GM18505 (cell line): ENCODE results near the gene CATSPERE.
"Not testable (repeated sequence)": the region's sequence is repeated elsewhere in the genome, so short reads cannot be mapped to it uniquely, and the experiment has no call there.

Source experiments
- ATAC-seq: cut with Tn5 transposase; IDR thresholded peaks from one replicate; pipeline ENCODE4 v1.9.1; 2021; ENCODE audit not compliant: unreplicated experiment
- POLR2A ChIP-seq: IDR thresholded peaks from 4 replicates; pipeline ENCODE4 v1.6.1; 2011; ENCODE audit warnings: borderline replicate concordance; ENCODE audit not compliant: insufficient read depth, insufficient read length; ENCODE audit errors: extremely low read depth

CATSPERE gene

DNA sequence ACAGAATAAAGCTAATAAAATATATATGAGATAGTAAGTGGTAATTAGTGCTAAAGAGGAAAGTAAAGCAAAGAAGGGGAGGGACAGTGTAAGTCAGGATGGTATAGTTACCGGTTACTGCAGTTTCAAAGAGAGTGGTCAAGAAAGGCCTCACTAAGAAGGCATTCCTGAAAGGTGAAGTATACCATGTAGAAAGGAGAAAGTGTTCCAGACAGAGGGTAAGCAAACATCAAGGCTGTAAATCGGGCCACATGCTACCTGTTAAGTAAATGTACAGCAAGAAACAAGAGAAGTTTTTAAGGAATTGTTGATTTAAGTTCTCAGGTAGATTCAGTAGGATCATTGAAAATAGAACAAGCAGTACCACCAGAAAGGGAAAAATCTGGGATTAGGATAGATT is 201.5 kb downstream of the CATSPERE start:
- TF ChIP-seq POLR2A, result no peak
- ATAC-seq, result no peak

DNA sequence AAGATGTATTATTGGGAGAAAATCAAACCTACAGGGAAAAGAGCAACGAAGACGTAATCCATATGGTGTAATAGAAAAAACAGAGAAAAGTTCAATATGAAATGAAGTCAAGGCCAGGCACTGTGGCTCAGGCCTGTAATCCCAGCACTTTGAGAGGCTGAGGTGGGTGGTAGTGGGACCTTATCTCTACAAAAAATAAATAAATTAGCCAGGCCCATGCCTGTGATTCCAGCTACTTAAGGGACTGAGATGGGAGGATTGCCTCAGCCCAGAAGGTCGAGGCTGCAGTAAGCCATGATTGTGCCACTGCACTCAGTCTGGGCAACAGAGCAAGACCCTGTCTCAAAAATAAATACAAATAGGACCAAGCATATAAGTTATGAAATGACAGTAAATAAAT is 203.3 kb downstream of the CATSPERE start:
- ATAC-seq, result no peak
- no peak for TF ChIP-seq POLR2A

DNA sequence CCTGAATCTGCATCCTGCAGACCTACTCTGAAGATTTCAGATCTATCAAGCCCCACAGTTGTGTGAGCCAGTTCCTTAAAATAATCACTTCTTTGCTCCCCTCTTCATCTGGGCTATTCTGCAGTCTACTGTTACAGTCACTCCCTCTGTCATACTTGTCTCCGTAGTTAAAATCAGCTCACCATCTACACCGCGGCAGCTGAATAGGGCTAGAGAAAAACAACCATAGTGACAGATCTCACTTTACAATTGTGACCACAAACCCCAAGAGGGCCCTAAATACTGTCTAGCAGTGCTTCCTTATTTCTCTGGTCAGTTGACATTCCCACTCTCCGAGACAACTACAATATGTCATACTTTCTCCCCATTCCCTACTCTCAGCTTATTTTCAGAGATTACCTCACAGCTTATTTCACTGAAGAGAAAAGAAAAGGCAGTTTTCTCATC is 204.7 kb downstream of the CATSPERE start:
- no peak for TF ChIP-seq POLR2A
- ATAC-seq, result no peak

DNA sequence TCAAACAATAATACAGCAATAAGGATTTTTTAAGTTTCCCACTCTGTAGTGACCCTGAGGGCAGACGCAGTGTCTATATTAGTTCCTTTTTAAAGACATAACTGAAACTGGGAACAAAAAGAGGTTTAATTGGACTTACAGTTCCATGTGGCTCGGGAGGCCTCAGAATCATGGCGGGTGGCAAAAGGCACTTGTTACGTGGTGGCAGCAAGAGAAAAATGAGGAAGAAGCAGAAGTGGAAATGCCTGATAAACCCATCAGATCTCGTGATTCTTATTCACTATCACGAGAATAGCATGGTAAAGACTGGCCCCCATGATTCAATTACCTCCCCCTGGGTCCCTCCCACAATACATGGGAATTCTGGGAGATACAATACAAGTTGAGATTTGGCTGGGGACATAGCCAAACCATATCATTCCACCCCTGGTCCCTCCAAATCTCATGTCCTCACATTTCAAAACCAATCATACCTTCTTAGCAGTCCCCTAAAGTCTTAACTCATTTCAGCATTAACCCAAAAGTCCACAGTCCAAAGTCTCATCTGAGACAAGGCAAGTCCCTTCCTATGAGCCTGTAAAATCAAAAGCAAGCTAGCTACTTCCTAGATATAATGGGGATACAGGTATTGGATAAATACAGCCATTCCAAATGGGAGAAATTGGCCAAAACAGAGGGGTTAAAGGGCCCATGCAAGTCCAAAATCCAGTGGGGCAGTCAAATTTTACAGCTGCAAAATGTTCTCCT is 205.8 kb downstream of the CATSPERE start:
- not testable (repeated sequence) for ATAC-seq

DNA sequence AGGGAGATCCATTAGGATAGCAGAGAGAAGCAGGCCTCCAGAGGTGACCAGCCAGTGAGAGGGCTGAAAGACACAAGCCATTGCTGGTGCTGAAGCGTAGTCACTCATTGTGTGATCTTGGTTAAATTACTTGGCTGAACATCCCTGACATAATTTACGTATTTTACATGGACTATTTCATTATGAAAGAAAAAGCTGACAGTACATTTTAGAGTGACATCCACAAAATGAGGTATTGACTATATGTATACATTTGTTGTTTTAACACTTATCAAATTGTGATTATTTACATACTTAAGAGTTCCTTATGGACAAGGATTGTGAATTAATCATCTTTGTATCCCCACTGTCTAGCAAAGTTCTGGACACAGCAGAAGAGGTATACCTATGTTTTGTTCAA is 206.7 kb downstream of the CATSPERE start:
- ATAC-seq, result no peak
- no peak for TF ChIP-seq POLR2A

DNA sequence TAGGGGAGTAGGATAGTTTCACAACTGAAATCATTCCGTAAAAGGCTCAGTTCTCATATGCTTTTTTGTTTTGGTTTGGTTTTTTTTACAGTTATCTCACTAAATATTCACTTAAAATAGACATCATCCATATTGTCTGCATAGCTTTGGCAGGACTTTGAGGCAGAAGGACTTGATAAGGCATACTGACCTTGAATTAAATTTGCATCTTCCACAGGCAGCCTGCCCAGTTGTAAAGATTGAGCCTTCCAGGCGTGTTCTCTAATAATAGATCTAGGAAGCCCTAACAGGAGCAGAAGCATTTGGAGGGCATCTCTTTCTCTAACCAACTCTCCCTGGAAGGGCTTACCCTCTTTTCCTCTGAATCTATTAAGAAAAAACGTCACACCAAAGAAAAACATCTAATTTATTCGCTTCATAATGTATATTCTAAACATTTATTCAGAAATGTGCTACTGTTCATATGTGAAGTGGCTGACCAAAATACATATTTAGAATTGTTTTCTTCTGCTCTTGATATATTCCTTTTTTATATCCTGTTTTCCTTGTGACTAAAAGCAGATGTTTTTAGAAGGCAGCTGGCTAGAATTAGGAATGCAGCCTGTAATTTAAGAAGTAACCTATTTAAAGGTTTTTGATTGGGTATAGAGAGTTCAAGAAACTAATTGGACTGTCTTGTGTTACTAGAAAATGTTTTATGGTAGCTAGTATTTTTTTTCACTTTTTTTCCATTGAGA is 212.0 kb downstream of the CATSPERE start:
- TF ChIP-seq POLR2A, result no peak

DNA sequence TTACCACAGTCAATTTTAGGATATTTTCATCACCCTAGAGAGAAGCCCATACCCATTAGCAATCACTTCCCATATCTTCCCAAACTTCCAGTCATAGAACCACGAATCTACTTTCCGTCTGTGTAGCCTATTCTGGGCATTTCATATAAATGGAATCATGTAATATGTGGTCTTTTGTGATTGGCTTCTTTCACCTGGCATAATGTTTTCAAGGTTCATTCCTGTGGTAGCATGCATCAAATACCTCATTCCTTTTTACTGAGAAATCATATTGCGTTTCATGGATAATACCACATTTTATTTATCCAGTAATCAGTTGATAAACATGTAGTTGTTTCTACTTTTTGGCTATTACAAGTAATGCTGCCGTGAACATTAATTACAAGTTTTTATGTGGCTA is 213.4 kb downstream of the CATSPERE start:
- no peak for ATAC-seq
- TF ChIP-seq POLR2A, result no peak

More for the DNA sequence above, 212.0 kb downstream of the CATSPERE start:
- no peak for ATAC-seq

DNA sequence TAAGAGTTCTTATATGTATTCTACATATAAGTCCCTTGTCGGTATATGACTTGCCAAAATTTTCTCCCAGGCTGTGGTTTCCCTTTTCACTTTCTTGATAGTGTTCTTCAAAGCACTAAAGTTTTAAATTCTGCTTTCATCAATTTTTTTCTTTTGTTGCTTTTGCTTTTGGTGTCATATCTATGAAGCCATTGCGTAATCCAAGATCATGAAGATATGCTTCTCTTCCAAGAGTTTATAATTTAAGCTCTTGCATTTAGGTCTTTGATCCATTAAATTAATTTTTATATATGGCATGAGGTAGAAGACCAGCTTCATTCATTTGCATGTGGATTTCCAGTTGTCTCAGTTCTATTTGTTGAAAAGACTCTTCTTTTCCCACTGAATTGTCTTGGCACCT is 214.1 kb downstream of the CATSPERE start:
- no peak for ATAC-seq
- no peak for TF ChIP-seq POLR2A

DNA sequence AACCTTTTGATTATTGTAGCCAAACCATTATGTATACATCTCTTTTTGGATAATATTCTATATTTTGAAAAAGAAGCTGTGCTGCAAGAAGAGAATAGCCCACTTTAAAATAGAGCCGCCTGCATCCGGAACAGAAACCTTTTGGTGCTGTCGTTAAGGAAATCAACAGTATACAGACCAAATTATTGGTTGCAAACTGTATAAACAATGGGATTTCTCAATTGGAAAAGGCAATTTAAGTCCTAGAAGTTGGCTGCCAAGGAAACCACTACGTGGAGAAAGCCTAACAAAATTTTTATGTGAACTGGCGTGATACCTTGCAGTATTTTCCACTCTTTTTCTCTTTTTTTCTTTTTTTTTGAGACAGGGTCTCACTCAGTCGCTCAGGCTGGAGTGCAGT is 217.6 kb downstream of the CATSPERE start:
- ATAC-seq, result no peak
- TF ChIP-seq POLR2A, result no peak

DNA sequence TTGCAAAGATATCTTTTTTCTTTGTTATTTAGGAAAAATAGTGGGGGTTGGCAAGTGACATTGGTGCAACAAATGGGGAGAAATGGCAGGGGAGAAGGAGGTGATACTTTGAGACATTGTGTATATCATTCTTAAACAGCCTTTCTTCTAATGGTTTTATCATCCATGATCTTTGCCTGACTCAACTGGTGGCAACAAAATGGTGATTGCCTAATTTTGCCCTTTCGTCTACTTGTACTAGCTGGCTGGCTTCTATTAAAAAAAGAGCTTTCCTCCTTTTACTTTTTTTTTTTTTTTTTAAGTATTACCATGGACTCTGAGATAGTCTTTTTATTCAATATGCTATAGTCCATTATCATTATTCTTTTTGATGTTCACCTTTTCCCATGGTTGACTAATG is 219.6 kb downstream of the CATSPERE start:
- no peak for ATAC-seq
- no peak for TF ChIP-seq POLR2A

DNA sequence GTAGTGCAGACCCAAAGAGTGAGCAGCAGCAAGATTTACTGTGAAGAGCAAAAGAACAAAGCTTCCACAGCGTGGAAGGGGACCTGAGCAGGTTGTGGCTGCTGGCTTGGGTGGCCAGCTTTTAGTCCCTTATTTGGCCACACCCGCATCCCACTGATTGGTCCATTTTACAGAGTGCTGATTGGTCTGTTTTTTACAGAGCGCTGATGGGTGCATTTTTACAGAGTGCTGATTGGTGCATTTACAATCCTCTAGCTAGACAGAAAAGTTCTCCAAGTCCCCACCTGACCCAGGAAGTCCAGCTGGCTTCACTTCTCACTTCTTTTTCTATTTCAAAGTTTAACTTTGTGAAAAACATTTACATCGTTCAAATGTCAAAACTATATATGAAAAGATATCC is 221.0 kb downstream of the CATSPERE start:
- not testable (repeated sequence) for ATAC-seq
